ENCODE data around the gene MYO1B.

MYO1B gene

GRCh38 chr2:191369034-191369433, 123.8 kb downstream of the MYO1B start:
- no peaks in the 10 kb centered on the region for H4K20me1 ChIP-seq (ENCODE audit: insufficient read depth)
- H3K27ac ChIP-seq: no peak overlapping the region
- no peak overlapping the region for H3K4me3 ChIP-seq (IDR thresholded peaks at IDR 0.05; ENCODE audit: insufficient read depth, low read depth, low read length)
- no peaks in the 10 kb centered on the region for H3K36me3 ChIP-seq (ENCODE audit: insufficient read depth)
- H3K27me3 ChIP-seq (ENCODE audit: insufficient read depth, low read depth): no peaks in the 10 kb centered on the region
- no peak overlapping the region for H3K9ac ChIP-seq
- TF ChIP-seq CTCF (conservative IDR thresholded peaks at IDR 0.05; ENCODE audit: low read depth, low read length): 0 out of 2 replicates have a peak, but pooled peaks have one; percentile 36
- H2AFZ ChIP-seq (ENCODE audit: low read depth): no peak overlapping the region
- no peaks in the 10 kb centered on the region for H3K79me2 ChIP-seq (ENCODE audit: insufficient read depth, low read depth)
- H3K4me2 ChIP-seq: no peak overlapping the region
- no peaks in the 10 kb centered on the region for H3K4me1 ChIP-seq (ENCODE audit: low read depth, poor library complexity, severe bottlenecking)

GRCh38 chr2:191374366-191374765, 129.2 kb downstream of the MYO1B start:
- H4K20me1 ChIP-seq (ENCODE audit: insufficient read depth): no peaks in the 10 kb centered on the region
- no peak overlapping the region for H2AFZ ChIP-seq (ENCODE audit: low read depth)
- H3K36me3 ChIP-seq (ENCODE audit: insufficient read depth): no peaks in the 10 kb centered on the region
- H3K27ac ChIP-seq: no peak overlapping the region
- H3K4me2 ChIP-seq: no peak overlapping the region
- no peak overlapping the region for H3K4me3 ChIP-seq (IDR thresholded peaks at IDR 0.05; ENCODE audit: insufficient read depth, low read depth, low read length)
- H3K27me3 ChIP-seq (ENCODE audit: insufficient read depth, low read depth): no peaks in the 10 kb centered on the region
- H3K79me2 ChIP-seq (ENCODE audit: insufficient read depth, low read depth): no peaks in the 10 kb centered on the region
- H3K9ac ChIP-seq: no peak overlapping the region
- H3K4me1 ChIP-seq (ENCODE audit: low read depth, poor library complexity, severe bottlenecking): no peaks in the 10 kb centered on the region
- TF ChIP-seq CTCF (conservative IDR thresholded peaks at IDR 0.05; ENCODE audit: low read depth, low read length): no peak

GRCh38 chr2:191374939-191375338, 129.7 kb downstream of the MYO1B start:
- no peak for TF ChIP-seq CTCF (conservative IDR thresholded peaks at IDR 0.05; ENCODE audit: low read depth, low read length)
- no peaks in the 10 kb centered on the region for H3K36me3 ChIP-seq (ENCODE audit: insufficient read depth)
- H3K4me3 ChIP-seq (IDR thresholded peaks at IDR 0.05; ENCODE audit: insufficient read depth, low read depth, low read length): no peak overlapping the region
- H2AFZ ChIP-seq (ENCODE audit: low read depth): no peak overlapping the region
- no peak overlapping the region for H3K27ac ChIP-seq
- no peak overlapping the region for H3K4me2 ChIP-seq
- H3K9ac ChIP-seq: no peak overlapping the region
- no peaks in the 10 kb centered on the region for H4K20me1 ChIP-seq (ENCODE audit: insufficient read depth)
- no peaks in the 10 kb centered on the region for H3K27me3 ChIP-seq (ENCODE audit: insufficient read depth, low read depth)
- no peaks in the 10 kb centered on the region for H3K4me1 ChIP-seq (ENCODE audit: low read depth, poor library complexity, severe bottlenecking)
- no peaks in the 10 kb centered on the region for H3K79me2 ChIP-seq (ENCODE audit: insufficient read depth, low read depth)

GRCh38 chr2:191376981-191377629, 131.9 kb downstream of the MYO1B start:
- TF ChIP-seq CTCF (conservative IDR thresholded peaks at IDR 0.05; ENCODE audit: low read depth, low read length): no peak
- Histone ChIP-seq H3K4me3 (IDR thresholded peaks at IDR 0.05; ENCODE audit: insufficient read depth, low read depth, low read length) (no peak overlapping the region), H3K79me2 (ENCODE audit: insufficient read depth, low read depth) (no peaks in the 10 kb centered on the region), H2AFZ (ENCODE audit: low read depth) (no peak overlapping the region), H3K4me1 (ENCODE audit: low read depth, poor library complexity, severe bottlenecking) (no peaks in the 10 kb centered on the region), H3K36me3 (ENCODE audit: insufficient read depth) (no peaks in the 10 kb centered on the region), H3K27me3 (ENCODE audit: insufficient read depth, low read depth) (no peaks in the 10 kb centered on the region), H4K20me1 (ENCODE audit: insufficient read depth) (no peaks in the 10 kb centered on the region), H3K9ac (no peak overlapping the region), H3K4me2 (no peak overlapping the region), H3K27ac (no peak overlapping the region)

All from KMS-11 (cell line).